CD4-positive, alpha-beta memory T cell (primary cell): ENCODE measurements around the gene GAS7. TPM values are rescaled to one million over a fixed set of nuclear protein-coding genes. Genes with fewer than 3 reads are reported as not detected.

Experiments used
- CTCF ChIA-PET: fragments of 350-600 bp; sonication (Branson Sonifier 250); formaldehyde crosslinking; loops from one replicate; lab custom pipeline; 2021; ENCODE audit warnings: inconsistent platforms; ENCODE audit not compliant: partially characterized antibody; lab: Charles Lee
- POLR2A ChIA-PET: fragments of 350-600 bp; sonication (Branson Sonifier 250); formaldehyde crosslinking; loops from one replicate; lab custom pipeline; 2021; ENCODE audit not compliant: partially characterized antibody; lab: Charles Lee
- DNase-seq, 5 donors: peaks; one replicate each; pipeline versions ENCODE4 v3.0.0 to v3.0.0-alpha.2; 2020 to 2022; ENCODE audit warnings: mixed read lengths in 1 of 5
- H3K27ac ChIP-seq: one replicate; pipeline ENCODE4 v1.7.0; 2013; ENCODE audit warnings: low read depth, low read length
- H3K27me3 ChIP-seq: 2 replicates; pipeline ENCODE4 v1.7.0; 2013; ENCODE audit warnings: mild to moderate bottlenecking, low read length, moderate library complexity; ENCODE audit not compliant: insufficient read depth
- H3K36me3 ChIP-seq: 2 replicates; pipeline ENCODE4 v1.7.0; 2013; ENCODE audit warnings: mild to moderate bottlenecking, low read length, moderate library complexity; ENCODE audit not compliant: insufficient read depth
- H3K4me1 ChIP-seq: 2 replicates; pipeline ENCODE4 v1.7.0; 2013; ENCODE audit warnings: mild to moderate bottlenecking, low read length, moderate library complexity; ENCODE audit not compliant: insufficient read depth
- H3K4me3 ChIP-seq, 2 donors: one replicate each; pipeline ENCODE4 v1.7.0; 2013; ENCODE audit warnings: low read length in 2 of 2, mild to moderate bottlenecking in 1 of 2
- H3K9me3 ChIP-seq, 2 donors: one replicate each; pipeline ENCODE4 v1.7.0; 2013; ENCODE audit warnings: low read length in 2 of 2, control low read depth in 1 of 2; ENCODE audit not compliant: control insufficient read depth in 1 of 2
- H3K27ac Mint-ChIP-seq, 7 donors: one replicate each; pipeline ENCODE4 v1.8.0; 2020 to 2021; ENCODE audit warnings: mixed read lengths in 7 of 7, mild to moderate bottlenecking in 6 of 7, inconsistent platforms in 3 of 7, moderate library complexity in 3 of 7
- H3K27me3 Mint-ChIP-seq, 2 donors: one replicate each; pipeline ENCODE4 v1.8.0; 2020 to 2021; ENCODE audit warnings: mixed read lengths in 2 of 2
- H3K36me3 Mint-ChIP-seq, 2 donors: one replicate each; pipeline ENCODE4 v1.8.0; 2020 to 2021; ENCODE audit warnings: mixed read lengths in 2 of 2, inconsistent platforms in 1 of 2, mild to moderate bottlenecking in 1 of 2
- H3K4me1 Mint-ChIP-seq, 4 donors: one replicate each; pipeline ENCODE4 v1.8.0; 2020 to 2021; ENCODE audit warnings: mixed read lengths in 4 of 4, mild to moderate bottlenecking in 1 of 4
- H3K4me3 Mint-ChIP-seq, 8 donors: one replicate each; pipeline ENCODE4 v1.8.0; 2020 to 2021; ENCODE audit warnings: mixed read lengths in 8 of 8, mild to moderate bottlenecking in 7 of 8, moderate library complexity in 6 of 8, inconsistent platforms in 3 of 8
- H3K9me3 Mint-ChIP-seq, 8 donors: one replicate each; pipeline ENCODE4 v1.8.0; 2020 to 2021; ENCODE audit warnings: mixed read lengths in 8 of 8, mild to moderate bottlenecking in 5 of 8, inconsistent platforms in 3 of 8, moderate library complexity in 1 of 8
- intact Hi-C: fragments of 100-400 bp; cut with micrococcal nuclease; formaldehyde crosslinking; loops from one replicate; pipeline ENCODE4 v1.15.1; 2023
- polyA plus RNA-seq, 2 donors: library from polyadenylated mRNA; unstranded; fragments of 300-500 nt; fragmentation: Illumina TruSeq; gene quantifications; one replicate each; pipeline ENCODE4 v1.2.3, GENCODE V29; 2021
- total RNA-seq, 2 experiments: library from RNA; stranded (reverse); gene quantifications; one replicate each; pipeline ENCODE4 v1.2.3, GENCODE V29; 2021

GAS7 gene
- total and polyA plus RNA-seq, 4 experiments from 2014 or later = 0.42 to 5.2 (median 3.0) TPM

DNA sequence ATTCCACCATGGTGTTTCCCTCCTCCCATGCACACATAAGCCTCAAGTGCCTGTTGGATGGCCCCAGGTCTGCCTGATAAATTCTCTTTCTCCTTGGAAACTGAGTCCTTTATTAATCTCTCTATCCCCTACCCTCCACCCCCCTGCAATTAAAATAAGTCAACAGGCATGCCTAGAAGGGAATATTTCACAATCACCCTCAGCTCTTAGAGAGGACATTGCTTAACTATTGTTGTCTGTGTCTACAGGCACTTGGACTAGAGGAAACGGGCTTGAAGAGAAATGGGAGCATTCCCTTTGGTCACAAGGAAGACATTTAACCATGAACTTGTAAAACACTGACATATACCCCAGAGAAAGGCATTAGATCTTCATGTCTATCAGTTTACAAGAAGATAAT is 332.8 kb downstream of the GAS7 start:
- DNase-seq = no peak
- intact Hi-C loops = no loop called here
- Mint-ChIP-seq H3K4me3 (no peak overlapping the region), H3K4me1 (no peaks in the 10 kb centered on the region), H3K27ac (no peak overlapping the region), H3K36me3 (no peaks in the 10 kb centered on the region), H3K27me3 (peaks cover 0 to 3% of the 10 kb centered on the region in 2 donors), H3K9me3 (peaks cover 0 to 22% (median 9%) of the 10 kb centered on the region in 8 donors)
- ChIA-PET CTCF (no interaction called here), POLR2A (no interaction called here)
- H3K4me1 ChIP-seq = no peaks in the 10 kb centered on the region
- H3K9me3 ChIP-seq = no peaks in the 10 kb centered on the region
- H3K36me3 ChIP-seq = no peaks in the 10 kb centered on the region
- no peak overlapping the region for H3K4me3 ChIP-seq
- H3K27me3 ChIP-seq = no peaks in the 10 kb centered on the region
- no peak overlapping the region for H3K27ac ChIP-seq

- H3K9me3 Mint-ChIP-seq = peaks cover 2 to 28% (median 16%) of the 10 kb centered on the region in 8 donors
- H3K27me3 Mint-ChIP-seq = peaks cover 0 to 7% of the 10 kb centered on the region in 2 donors
Measured at GRCh38 chr17:9862949-9863348, 335.5 kb downstream of the GAS7 start.

GRCh38 chr17:9862220-9862619 is 336.2 kb downstream of the GAS7 start:
- Mint-ChIP-seq H3K36me3 (no peaks in the 10 kb centered on the region), H3K9me3 (peaks cover 2 to 35% (median 16%) of the 10 kb centered on the region in 8 donors), H3K27me3 (peaks cover 0 to 7% of the 10 kb centered on the region in 2 donors), H3K27ac (no peak overlapping the region), H3K4me1 (no peaks in the 10 kb centered on the region), H3K4me3 (no peak overlapping the region)
- no peak for DNase-seq
- no peak overlapping the region for H3K27ac ChIP-seq
- intact Hi-C loops = no loop called here
- no peaks in the 10 kb centered on the region for H3K4me1 ChIP-seq
- no peak overlapping the region for H3K4me3 ChIP-seq
- no peaks in the 10 kb centered on the region for H3K9me3 ChIP-seq
- H3K36me3 ChIP-seq = no peaks in the 10 kb centered on the region
- H3K27me3 ChIP-seq = no peaks in the 10 kb centered on the region
- CTCF ChIA-PET = no interaction called here
- POLR2A ChIA-PET = no interaction called here

More at GRCh38 chr17:9862949-9863348, 335.5 kb downstream of the GAS7 start:
- Histone ChIP-seq H3K4me3 (no peak overlapping the region), H3K4me1 (no peaks in the 10 kb centered on the region), H3K27ac (no peak overlapping the region), H3K9me3 (no peaks in the 10 kb centered on the region), H3K36me3 (no peaks in the 10 kb centered on the region), H3K27me3 (no peaks in the 10 kb centered on the region)
- intact Hi-C loops = no loop called here
- no peak overlapping the region for H3K4me3 Mint-ChIP-seq
- POLR2A ChIA-PET = no interaction called here
- no peak overlapping the region for H3K27ac Mint-ChIP-seq
- no peak for DNase-seq
- CTCF ChIA-PET = no interaction called here
- no peaks in the 10 kb centered on the region for H3K4me1 Mint-ChIP-seq
- no peaks in the 10 kb centered on the region for H3K36me3 Mint-ChIP-seq

DNA sequence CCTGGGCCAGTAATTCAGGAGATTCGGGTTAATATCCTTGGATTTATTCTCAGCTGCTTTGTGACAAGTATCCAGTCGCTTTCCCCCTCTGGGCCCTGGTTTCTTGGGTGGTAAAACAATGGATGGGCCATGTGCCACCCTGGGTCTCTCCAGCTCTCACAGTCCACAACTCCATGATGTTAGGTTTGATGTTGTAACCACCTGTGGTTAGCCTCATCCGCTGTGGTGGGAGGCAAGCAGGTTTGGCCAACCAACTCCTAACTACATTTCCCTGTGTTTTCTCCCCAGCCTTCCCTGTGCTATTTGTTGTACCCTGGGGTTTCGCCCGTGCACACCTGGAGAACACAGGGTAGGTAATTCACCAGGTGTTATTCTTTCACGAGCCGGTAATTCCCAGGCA is 337.6 kb downstream of the GAS7 start:
- POLR2A ChIA-PET = no interaction called here
- no peak overlapping the region for H3K4me3 Mint-ChIP-seq

More for the DNA sequence above, 337.6 kb downstream of the GAS7 start:
- H3K4me1 Mint-ChIP-seq = no peaks in the 10 kb centered on the region
- H3K36me3 ChIP-seq = no peaks in the 10 kb centered on the region
- no peaks in the 10 kb centered on the region for H3K27me3 ChIP-seq
- peaks cover 2 to 35% (median 18%) of the 10 kb centered on the region in 8 donors for H3K9me3 Mint-ChIP-seq
- H3K27ac Mint-ChIP-seq = no peak overlapping the region
- no peaks in the 10 kb centered on the region for H3K36me3 Mint-ChIP-seq
- peaks cover 0 to 8% of the 10 kb centered on the region in 2 donors for H3K27me3 Mint-ChIP-seq
- no peaks in the 10 kb centered on the region for H3K9me3 ChIP-seq
- DNase-seq = no peak
- no peak overlapping the region for H3K27ac ChIP-seq
- intact Hi-C loops = no loop called here
- CTCF ChIA-PET = no interaction called here
- no peak overlapping the region for H3K4me3 ChIP-seq
- H3K4me1 ChIP-seq = no peaks in the 10 kb centered on the region

Other genes with a start within 250 kb of the GAS7 start
- not detected for gene MYH13, start 174.4 kb upstream of the GAS7 start, total RNA-seq
- gene MYH13, start 174.4 kb upstream of the GAS7 start, polyA plus RNA-seq = not detected
- not detected for gene MYH8, start 223.3 kb upstream of the GAS7 start, total RNA-seq
- not detected for gene MYH8, start 223.3 kb upstream of the GAS7 start, polyA plus RNA-seq